GM12892 (cell line): ENCODE measurements around the gene LRPPRC.

ENCODE experiments used
- POLR2A ChIP-seq: IDR thresholded peaks from 2 replicates; pipeline ENCODE4 v1.6.1; 2011; ENCODE audit warnings: low read depth, low read length, control low read depth
- TAF1 ChIP-seq: IDR thresholded peaks from 2 replicates; pipeline ENCODE4 v1.6.1; 2011; ENCODE audit warnings: low read depth, mild to moderate bottlenecking, control low read depth, low read length, borderline replicate concordance

DNA sequence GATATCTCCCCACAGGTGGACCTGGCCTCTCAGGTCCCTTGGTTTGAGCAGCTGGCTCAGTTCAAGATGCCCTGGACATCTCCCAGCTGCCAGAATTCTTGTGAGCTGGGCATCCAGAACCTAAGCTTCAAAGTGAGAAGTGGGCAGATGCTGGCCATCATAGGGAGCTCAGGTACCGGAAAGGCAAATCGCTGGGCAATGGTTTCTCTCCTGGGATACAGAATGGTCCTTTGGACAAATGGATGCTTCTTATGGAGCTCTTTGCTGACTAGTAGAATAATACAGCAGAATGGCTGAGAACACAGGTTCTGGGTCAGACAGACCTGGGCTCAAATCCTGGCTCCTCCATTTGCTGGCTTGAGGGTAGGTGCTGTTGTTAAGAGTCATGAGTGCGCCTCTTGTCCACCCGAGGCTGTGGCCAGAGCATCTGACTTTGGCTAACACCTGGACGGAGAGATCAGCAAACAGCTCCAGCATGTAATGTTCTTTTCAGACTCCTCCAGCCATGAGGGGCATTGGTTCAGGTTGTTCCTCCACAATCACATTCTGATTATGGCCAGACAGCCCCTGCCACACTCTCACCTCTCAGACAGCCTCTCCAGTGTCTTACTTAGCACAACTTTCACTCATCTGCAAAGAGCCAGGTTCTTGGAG is 149.5 kb downstream of the LRPPRC start:
- TF ChIP-seq POLR2A = no peak
- TF ChIP-seq TAF1 = no peak
